K562 (cell line): ENCODE results near the gene KDM2B. TPM values are rescaled to one million over a fixed set of nuclear protein-coding genes. Genes with fewer than 3 reads are reported as not detected.

ENCODE experiments used
- ARID1B ChIP-seq: fragments of 450-650 bp; IDR thresholded peaks from 2 replicates; pipeline ENCODE4 v1.6.1; 2016; ENCODE audit warnings: antibody characterized with exemption, mild to moderate bottlenecking, inconsistent platforms
- CBFA2T3 ChIP-seq: fragments of 450-650 bp; IDR thresholded peaks from 2 replicates; pipeline ENCODE4 v1.6.1; 2017
- CHD2 ChIP-seq: IDR thresholded peaks from 2 replicates; pipeline ENCODE4 v1.6.1; 2011; ENCODE audit warnings: low read depth, low read length
- EGR1 ChIP-seq: fragments of 450-650 bp; conservative IDR thresholded peaks from 2 replicates; pipeline ENCODE4 v1.6.1; 2017; ENCODE audit warnings: mild to moderate bottlenecking
- ELK1 ChIP-seq: sonication (generic); formaldehyde crosslinking; IDR thresholded peaks from 2 replicates; pipeline ENCODE4 v1.8.1; 2022; ENCODE audit warnings: missing genetic modification reagents
- FOSL1 ChIP-seq: fragments of 200-800 bp; sonication (Bioruptor generic); conservative IDR thresholded peaks from 2 replicates; pipeline ENCODE4 v1.6.1; 2016; ENCODE audit warnings: missing genetic modification characterization, missing compliant biosample characterization
- HDAC6 ChIP-seq: IDR thresholded peaks from 2 replicates; pipeline ENCODE4 v1.6.1; 2012; ENCODE audit warnings: low read depth, mild to moderate bottlenecking, control low read depth, inconsistent platforms, low read length, moderate library complexity
- HMG20B ChIP-seq: fragments of 250-450 bp; sonication (Bioruptor Pico); IDR thresholded peaks from 2 replicates; pipeline ENCODE4 v1.5.0; 2021; ENCODE audit warnings: mild to moderate bottlenecking
- HMGXB4 ChIP-seq: sonication (generic); formaldehyde crosslinking; IDR thresholded peaks from 2 replicates; pipeline ENCODE4 v1.8.1; 2023; ENCODE audit warnings: mild to moderate bottlenecking, missing genetic modification reagents
- KHSRP ChIP-seq: fragments of 450-650 bp; IDR thresholded peaks from 2 replicates; pipeline ENCODE4 v1.6.1; 2017
- KLF13 ChIP-seq: fragments of 450-650 bp; IDR thresholded peaks from 2 replicates; pipeline ENCODE4 v1.6.1; 2016; ENCODE audit warnings: missing genetic modification characterization, low read depth, mild to moderate bottlenecking, missing compliant biosample characterization, moderate library complexity, borderline replicate concordance
- MCM3 ChIP-seq: fragments of 450-650 bp; IDR thresholded peaks from 2 replicates; pipeline ENCODE4 v1.6.1; 2016
- MEF2A ChIP-seq: IDR thresholded peaks from 2 replicates; pipeline ENCODE4 v1.6.1; 2011; ENCODE audit warnings: low read depth, mild to moderate bottlenecking, low read length, moderate library complexity; ENCODE audit not compliant: control insufficient read depth
- MEIS2 ChIP-seq: fragments of 450-650 bp; IDR thresholded peaks from 2 replicates; pipeline ENCODE4 v1.6.1; 2014; ENCODE audit warnings: mild to moderate bottlenecking; ENCODE audit not compliant: partially characterized antibody
- MTA1 ChIP-seq: fragments of 450-650 bp; IDR thresholded peaks from 2 replicates; pipeline ENCODE4 v1.6.1; 2017; ENCODE audit warnings: borderline replicate concordance
- NBN ChIP-seq: fragments of 450-650 bp; IDR thresholded peaks from 2 replicates; pipeline ENCODE4 v1.6.1; 2016; ENCODE audit warnings: low read depth, mild to moderate bottlenecking
- NFYB ChIP-seq: IDR thresholded peaks from 2 replicates; pipeline ENCODE4 v1.6.1; 2011; ENCODE audit warnings: mild to moderate bottlenecking, moderate library complexity; ENCODE audit not compliant: insufficient read length; ENCODE audit errors: extremely low read depth
- NRF1 ChIP-seq, 2 experiments: fragments of 450-650 bp; IDR thresholded peaks in 1 of 2; conservative IDR thresholded peaks in 1 of 2; 2 replicates each; pipeline ENCODE4 v1.6.1; 2014; ENCODE audit warnings: mild to moderate bottlenecking in 2 of 2
- PCBP2 ChIP-seq: fragments of 200-400 bp; formaldehyde crosslinking; IDR thresholded peaks from 2 replicates; pipeline ENCODE4 v1.6.1; 2018; ENCODE audit warnings: low read length, low read depth, mild to moderate bottlenecking, moderate library complexity; ENCODE audit not compliant: poor library complexity, severe bottlenecking
- POLR3A ChIP-seq: IDR thresholded peaks from 2 replicates; pipeline ENCODE4 v1.6.1; 2011; ENCODE audit warnings: borderline replicate concordance, mild to moderate bottlenecking, moderate library complexity; ENCODE audit not compliant: insufficient read length, insufficient read depth; ENCODE audit errors: extremely low read depth
- RBM34 ChIP-seq: fragments of 200-400 bp; formaldehyde crosslinking; IDR thresholded peaks from 2 replicates; pipeline ENCODE4 v1.6.1; 2018; ENCODE audit warnings: low read length, borderline replicate concordance; ENCODE audit not compliant: insufficient read depth
- SNRNP70 ChIP-seq: fragments of 200-400 bp; formaldehyde crosslinking; optimal IDR thresholded peaks from 2 replicates; pipeline ENCODE3; 2017; ENCODE audit warnings: low read depth, low read length
- TAF15 ChIP-seq: fragments of 200-400 bp; formaldehyde crosslinking; IDR thresholded peaks from 2 replicates; pipeline ENCODE4 v1.6.1; 2017; ENCODE audit warnings: mild to moderate bottlenecking, low read depth, low read length, moderate library complexity
- TEAD1 ChIP-seq, 2 experiments: fragments of 450-650 bp in 1 of 2; sonication (generic) in 1 of 2; formaldehyde crosslinking; IDR thresholded peaks; 2 replicates each; pipeline versions ENCODE4 v1.4.0 to v1.8.0; 2020 to 2022; ENCODE audit warnings: mild to moderate bottlenecking in 2 of 2, missing genetic modification reagents in 1 of 2
- XRCC4 ChIP-seq: IDR thresholded peaks from one replicate; pipeline ENCODE4 v1.6.1; 2011; ENCODE audit not compliant: insufficient read depth, insufficient read length; ENCODE audit errors: extremely low read depth
- ZKSCAN8 ChIP-seq: fragments of 200-800 bp; sonication (Bioruptor generic); IDR thresholded peaks from 2 replicates; pipeline ENCODE4 v1.6.1; 2016; ENCODE audit warnings: missing genetic modification characterization, missing compliant biosample characterization
- ZNF134 ChIP-seq: fragments of 250-450 bp; sonication (Bioruptor Pico); conservative IDR thresholded peaks from 2 replicates; pipeline ENCODE4 v1.4.0; 2020
- ZNF165 ChIP-seq: fragments of 250-450 bp; sonication (Bioruptor Pico); IDR thresholded peaks from 2 replicates; pipeline ENCODE4 v1.4.0; 2020; ENCODE audit warnings: borderline replicate concordance
- ZNF197 ChIP-seq: fragments of 200-800 bp; sonication (Bioruptor generic); IDR thresholded peaks from 2 replicates; pipeline ENCODE4 v1.6.1; 2016; ENCODE audit warnings: low read depth, missing genetic modification characterization, missing compliant biosample characterization
- polyA plus RNA-seq, 8 experiments: library from polyadenylated mRNA; depleted of rRNA in 4 of 8; stranded (reverse) in 5 of 8; unstranded in 3 of 8; fragments of >200 nt; fragmentation: Nextera tagmentation in 2 of 8; fragmentation: Illumina TruSeq in 1 of 8; extraction: Ambion mirVana in 2 of 8; extraction: Trizol in 1 of 8; gene quantifications; 2 replicates each; pipeline versions ENCODE4 v1.2.1 to v1.2.3, GENCODE V29; 2011 to 2014; ENCODE audit warnings: inconsistent platforms in 1 of 8, missing spikeins in 1 of 8
- total RNA-seq, 7 experiments: library from RNA; depleted of rRNA in 6 of 7; stranded (reverse); fragments of >200 nt in 6 of 7; fragmentation: Illumina TruSeq in 2 of 7; extraction: Trizol in 2 of 7; gene quantifications; 2 replicates each; pipeline versions ENCODE4 v1.2.1 to v1.2.3, GENCODE V29; 2011 to 2021; ENCODE audit warnings: low replicate concordance in 1 of 7

Gene KDM2B
- total and polyA plus RNA-seq, 9 of the 15 experiments (the other 6 are each of a cell fraction or from before 2014, with no cell fraction given), result 7.4 to 50.5 (median 22.5) TPM

- no peak for TF ChIP-seq HMGXB4
- no peak for TF ChIP-seq XRCC4
- TF ChIP-seq NFYB, result peak; percentile 87
- TF ChIP-seq RBM34, result no peak
- peak; percentile 26; the same call in 1 of the 2 replicates for TF ChIP-seq CBFA2T3
- no peak for TF ChIP-seq KLF13 (tag)
- no peak for TF ChIP-seq NBN
- no peak for TF ChIP-seq HDAC6
- TF ChIP-seq EGR1, result 0 out of 2 replicates have a peak, but pooled peaks have one; percentile 12
- no peak for TF ChIP-seq ZKSCAN8 (CRISPR knock-in tag)
- no peak for TF ChIP-seq FOSL1 (tag)
- TF ChIP-seq MEF2A, result no peak
- TF ChIP-seq NRF1 (conservative IDR thresholded peaks at IDR 0.05 in 1 of 2, IDR thresholded peaks at IDR 0.05 in 1 of 2), result no peak
- no peak for TF ChIP-seq ELK1
- TF ChIP-seq POLR3A, result no peak
- no peak for TF ChIP-seq CHD2
- no peak for TF ChIP-seq ZNF165
- TF ChIP-seq ZNF197 (CRISPR knock-in tag), result no peak
- TF ChIP-seq TAF15, result no peak
- no peak for TF ChIP-seq KHSRP
- TF ChIP-seq MEIS2, result no peak
- TF ChIP-seq HMG20B (CRISPR knock-in tag), result no peak
- TF ChIP-seq PCBP2, result no peak
- TF ChIP-seq ZNF134 (CRISPR knock-in tag), result no peak
- TF ChIP-seq SNRNP70, result no peak
- TF ChIP-seq ARID1B, result no peak
- no peak for TF ChIP-seq MCM3
- TF ChIP-seq MTA1, result no peak
- no peak for TF ChIP-seq TEAD1 (CRISPR knock-in tag; IDR thresholded peaks at IDR 0.05)
Observed at GRCh38 chr12:121513464-121514183, 67.2 kb downstream of the KDM2B start (continued).
